ENCODE results near the gene MAP4K4.

GRCh38 chr2:101657787-101658186 lies 39.7 kb upstream of the MAP4K4 start:
- TF ChIP-seq EP300 (IDR thresholded peaks at IDR 0.05) (no peak), POLR2AphosphoS5 (IDR thresholded peaks at IDR 0.05) (no peak), CTCF (IDR thresholded peaks at IDR 0.05) (no peak)

All from stomach (tissue), 4 donors.